K562 (cell line): ENCODE measurements around the gene EHD3.

ENCODE experiments used
- E2F6 ChIP-seq, 2 experiments: IDR thresholded peaks; 2 replicates each; pipeline ENCODE4 v1.6.1; 2011; ENCODE audit warnings: borderline replicate concordance in 1 of 2, control low read depth in 1 of 2, low read depth in 1 of 2, low read length in 1 of 2, mild to moderate bottlenecking in 1 of 2, mixed read lengths in 1 of 2, moderate library complexity in 1 of 2; ENCODE audit not compliant: insufficient read depth in 1 of 2, insufficient read length in 1 of 2, poor library complexity in 1 of 2, severe bottlenecking in 1 of 2; ENCODE audit errors: extremely low read depth in 1 of 2
- PHF20 ChIP-seq: fragments of 450-650 bp; IDR thresholded peaks from 2 replicates; pipeline ENCODE4 v1.6.1; 2018; ENCODE audit not compliant: partially characterized antibody
- TSHZ1 ChIP-seq: fragments of 250-450 bp; sonication (Bioruptor Pico); IDR thresholded peaks from 2 replicates; pipeline ENCODE4 v1.4.0; 2020; ENCODE audit warnings: mild to moderate bottlenecking, moderate library complexity
- ZBTB7A ChIP-seq: IDR thresholded peaks from 2 replicates; pipeline ENCODE4 v1.6.1; 2011; ENCODE audit warnings: low read depth, mild to moderate bottlenecking, low read length, moderate library complexity, borderline replicate concordance; ENCODE audit not compliant: control insufficient read depth
- ZNF146 ChIP-seq: IDR thresholded peaks from one replicate; pipeline ENCODE4 v1.6.1; 2018; ENCODE audit warnings: missing compliant biosample characterization; ENCODE audit not compliant: unreplicated experiment
- ZNF217 ChIP-seq: sonication (generic); formaldehyde crosslinking; IDR thresholded peaks from 2 replicates; pipeline ENCODE4 v1.8.0; 2022; ENCODE audit warnings: mild to moderate bottlenecking, missing genetic modification reagents

DNA sequence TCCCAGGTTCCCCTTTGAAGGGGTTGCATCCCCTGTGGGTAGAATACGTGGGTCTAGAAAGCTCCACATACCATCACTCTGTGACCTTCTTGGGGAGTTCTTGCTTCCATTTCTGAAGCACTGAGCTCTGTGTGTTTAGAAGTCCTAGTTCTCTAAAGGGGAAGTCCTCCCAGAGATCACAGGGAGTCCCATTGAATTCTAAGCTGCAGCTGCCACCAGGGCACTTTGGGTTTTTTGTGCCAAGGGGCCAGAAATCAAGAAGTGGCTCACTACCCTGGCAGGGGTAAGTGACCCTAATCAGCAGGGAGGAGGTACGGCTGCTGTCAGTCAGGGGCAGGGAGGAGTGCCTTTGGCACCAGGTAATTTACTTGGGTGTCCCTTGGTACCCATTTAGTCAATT lies 70.9 kb downstream of the EHD3 start:
- TF ChIP-seq ZBTB7A (no peak), ZNF146 (CRISPR knock-in tag) (no peak), TSHZ1 (CRISPR knock-in tag) (no peak), PHF20 (no peak), ZNF217 (CRISPR knock-in tag) (no peak), E2F6 (IDR thresholded peaks at IDR 0.05; ENCODE audit: borderline replicate concordance in 1 of 2, extremely low read depth in 1 of 2, insufficient read depth in 1 of 2, insufficient read length in 1 of 2, low read depth in 1 of 2, low read length in 1 of 2, poor library complexity in 1 of 2, severe bottlenecking in 1 of 2) (no peak)
